Calu3 (cell line): ENCODE data around the gene SESTD1. TPM values are rescaled to one million over a fixed set of nuclear protein-coding genes. Genes with fewer than 3 reads are reported as not detected.

ENCODE experiments used
- BruUV-seq: library from RNA; stranded (reverse); fragments of 400-500 nt; replicated peaks from 2 replicates; lab custom pipeline; 2021; lab: Mats Ljungman, UMichigan
- CTCF ChIA-PET: fragments of 300-600 bp; sonication (Branson Sonifier 250); formaldehyde crosslinking; loops from one replicate; lab custom pipeline; 2022; ENCODE audit warnings: antibody characterized with exemption; lab: Charles Lee
- DNase-seq: peaks from one replicate; pipeline ENCODE4 v3.0.0; 2022
- H3K27ac Mint-ChIP-seq: one replicate; pipeline ENCODE4 v1.8.0; 2022; ENCODE audit warnings: mixed read lengths; ENCODE audit not compliant: unreplicated experiment
- H3K27me3 Mint-ChIP-seq: one replicate; pipeline ENCODE4 v1.8.0; 2022; ENCODE audit warnings: mixed read lengths; ENCODE audit not compliant: unreplicated experiment
- H3K36me3 Mint-ChIP-seq: one replicate; pipeline ENCODE4 v1.8.0; 2022; ENCODE audit warnings: mild to moderate bottlenecking, moderate library complexity, mixed read lengths; ENCODE audit not compliant: insufficient read depth, unreplicated experiment
- H3K4me1 Mint-ChIP-seq: one replicate; pipeline ENCODE4 v1.8.0; 2022; ENCODE audit warnings: mild to moderate bottlenecking, low read depth, mixed read lengths; ENCODE audit not compliant: unreplicated experiment
- H3K4me3 Mint-ChIP-seq: one replicate; pipeline ENCODE4 v1.8.0; 2022; ENCODE audit warnings: mild to moderate bottlenecking, low read depth, moderate library complexity, mixed read lengths; ENCODE audit not compliant: unreplicated experiment
- H3K9me3 Mint-ChIP-seq: one replicate; pipeline ENCODE4 v1.8.0; 2022; ENCODE audit warnings: low read depth, mixed read lengths; ENCODE audit not compliant: unreplicated experiment
- intact Hi-C: fragments of 100-400 bp; cut with micrococcal nuclease; formaldehyde crosslinking; loops from one replicate; pipeline ENCODE4 v1.10.0; 2022; ENCODE audit not compliant: unreplicated experiment
- total RNA-seq: library from RNA; stranded (reverse); gene quantifications from 2 replicates; pipeline ENCODE4 v1.2.3, GENCODE V29; 2022
- TF ChIP-seq, protein P1 (sequence below): fragments of 200-600 bp; IDR thresholded peaks from one replicate; pipeline ENCODE4 v1.8.0; 2022; ENCODE audit warnings: antibody characterized with exemption; ENCODE audit not compliant: unreplicated experiment

SESTD1 gene
- total RNA-seq, 1 experiment from 2014 or later, result 145 TPM

DNA sequence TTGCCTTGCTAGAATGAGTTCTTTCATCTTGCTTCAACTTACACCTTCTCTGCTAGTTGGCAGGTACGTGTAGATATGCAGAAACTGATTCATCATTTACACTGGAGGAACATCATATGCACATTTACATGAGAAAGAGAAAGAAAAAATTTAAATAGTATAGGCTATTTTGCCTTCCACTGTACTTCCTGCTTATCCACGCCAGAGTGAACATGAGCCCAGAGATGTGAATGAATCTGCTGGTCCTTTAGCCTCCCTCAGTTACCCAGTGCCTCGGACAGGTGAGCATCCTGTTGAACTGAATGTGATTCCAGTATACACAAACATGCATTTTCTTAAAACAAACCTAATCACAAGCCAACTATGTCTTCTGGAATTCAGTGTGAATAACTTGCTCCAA is 83.6 kb downstream of the SESTD1 start:
- CTCF ChIA-PET, result no interaction called here
- Mint-ChIP-seq H3K9me3 (peaks cover 3% of the 10 kb centered on the region), H3K27ac (no peak overlapping the region), H3K27me3 (no peaks in the 10 kb centered on the region), H3K4me1 (peaks cover 44% of the 10 kb centered on the region), H3K36me3 (peaks cover 20% of the 10 kb centered on the region), H3K4me3 (no peak overlapping the region)
- TF ChIP-seq, protein P1, sequence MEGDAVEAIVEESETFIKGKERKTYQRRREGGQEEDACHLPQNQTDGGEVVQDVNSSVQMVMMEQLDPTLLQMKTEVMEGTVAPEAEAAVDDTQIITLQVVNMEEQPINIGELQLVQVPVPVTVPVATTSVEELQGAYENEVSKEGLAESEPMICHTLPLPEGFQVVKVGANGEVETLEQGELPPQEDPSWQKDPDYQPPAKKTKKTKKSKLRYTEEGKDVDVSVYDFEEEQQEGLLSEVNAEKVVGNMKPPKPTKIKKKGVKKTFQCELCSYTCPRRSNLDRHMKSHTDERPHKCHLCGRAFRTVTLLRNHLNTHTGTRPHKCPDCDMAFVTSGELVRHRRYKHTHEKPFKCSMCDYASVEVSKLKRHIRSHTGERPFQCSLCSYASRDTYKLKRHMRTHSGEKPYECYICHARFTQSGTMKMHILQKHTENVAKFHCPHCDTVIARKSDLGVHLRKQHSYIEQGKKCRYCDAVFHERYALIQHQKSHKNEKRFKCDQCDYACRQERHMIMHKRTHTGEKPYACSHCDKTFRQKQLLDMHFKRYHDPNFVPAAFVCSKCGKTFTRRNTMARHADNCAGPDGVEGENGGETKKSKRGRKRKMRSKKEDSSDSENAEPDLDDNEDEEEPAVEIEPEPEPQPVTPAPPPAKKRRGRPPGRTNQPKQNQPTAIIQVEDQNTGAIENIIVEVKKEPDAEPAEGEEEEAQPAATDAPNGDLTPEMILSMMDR, result no peak
- DNase-seq, result no peak
- intact Hi-C loops, result no loop called here
- no TSS peak for BruUV-seq

DNA sequence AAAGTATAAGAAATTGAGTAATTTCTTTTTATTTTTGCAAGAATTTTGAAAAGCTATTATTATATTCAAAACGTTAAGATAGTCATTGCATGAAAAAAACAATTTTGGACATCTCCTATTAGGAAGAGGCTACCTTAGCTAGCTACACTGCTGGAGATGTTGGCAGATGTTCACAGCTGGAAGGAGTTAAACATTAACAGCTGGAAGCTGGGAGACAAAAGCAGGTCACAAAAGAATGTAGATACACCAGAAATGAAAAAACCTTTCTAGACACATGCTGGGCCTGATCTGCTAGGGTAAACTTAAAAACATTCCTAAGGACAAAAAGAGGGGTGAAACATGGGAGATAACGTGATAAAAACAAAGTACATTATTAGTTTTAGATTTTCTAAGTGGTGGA is 84.4 kb downstream of the SESTD1 start:
- intact Hi-C loops, result no loop called here
- Mint-ChIP-seq H3K27me3 (no peaks in the 10 kb centered on the region), H3K27ac (no peak overlapping the region), H3K9me3 (peaks cover 3% of the 10 kb centered on the region), H3K36me3 (peaks cover 27% of the 10 kb centered on the region), H3K4me1 (peaks cover 42% of the 10 kb centered on the region), H3K4me3 (no peak overlapping the region)
- CTCF ChIA-PET, result no interaction called here
- no TSS peak for BruUV-seq
- DNase-seq, result no peak
- TF ChIP-seq, protein P1, result no peak

- Mint-ChIP-seq H3K27me3 (no peaks in the 10 kb centered on the region), H3K27ac (no peak overlapping the region), H3K4me1 (peaks cover 42% of the 10 kb centered on the region), H3K4me3 (no peak overlapping the region), H3K9me3 (peaks cover 3% of the 10 kb centered on the region), H3K36me3 (peaks cover 29% of the 10 kb centered on the region)
- CTCF ChIA-PET, result no interaction called here
- intact Hi-C loops, result no loop called here
- no TSS peak for BruUV-seq
- TF ChIP-seq, protein P1, result no peak
- DNase-seq, result no peak
Measured at GRCh38 chr2:179179719-179180118, 84.9 kb downstream of the SESTD1 start.

DNA sequence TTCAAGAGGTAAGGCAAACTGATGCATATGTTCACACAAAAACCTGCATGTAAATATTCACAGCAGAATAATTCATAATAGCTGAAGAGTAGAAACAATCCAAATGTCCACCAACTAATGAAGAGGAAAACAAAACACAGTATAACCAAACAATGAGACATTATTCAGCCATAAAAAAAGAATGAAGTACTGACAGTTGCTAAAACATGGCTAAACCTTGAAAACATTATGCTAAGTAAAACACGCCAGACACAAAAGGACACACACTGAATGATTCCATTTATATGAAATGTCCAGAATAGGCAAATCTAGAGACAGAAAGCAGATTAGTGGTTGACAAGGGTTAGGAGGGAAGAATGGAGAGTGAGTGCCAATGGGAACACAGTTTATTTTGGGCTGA is 86.9 kb downstream of the SESTD1 start:
- TF ChIP-seq, protein P1, result no peak
- intact Hi-C loops, result no loop called here
- H3K27me3 Mint-ChIP-seq, result no peaks in the 10 kb centered on the region
- DNase-seq, result no peak
- CTCF ChIA-PET, result no interaction called here
- peaks cover 42% of the 10 kb centered on the region for H3K4me1 Mint-ChIP-seq
- H3K27ac Mint-ChIP-seq, result no peak overlapping the region
- peaks cover 40% of the 10 kb centered on the region for H3K36me3 Mint-ChIP-seq
- peaks cover 3% of the 10 kb centered on the region for H3K9me3 Mint-ChIP-seq
- BruUV-seq, result no TSS peak
- no peak overlapping the region for H3K4me3 Mint-ChIP-seq
